ENCODE data around the gene CHRNA3. TPM values are rescaled to one million over a fixed set of nuclear protein-coding genes. Genes with fewer than 3 reads are reported as not detected.
"Not testable (repeated sequence)": the region's sequence is repeated elsewhere in the genome, so short reads cannot be mapped to it uniquely, and the experiment has no call there.

CHRNA3 gene
- total and polyA plus RNA-seq, 2 donors (not counting 1 experiment from before 2014, with no cell fraction given), result not detected

- ChIA-PET CTCF (no interaction called here), POLR2A (no interaction called here)
- TF ChIP-seq EZH2 (IDR thresholded peaks at IDR 0.05; ENCODE audit: borderline replicate concordance, insufficient read depth, low read depth, low read length, poor library complexity, severe bottlenecking) (no peak), CTCF (IDR thresholded peaks at IDR 0.05) (no peak)
- H3K27ac ChIP-seq (ENCODE audit: low read length in 2 of 2), result no peak overlapping the region
- H3K9me3 Mint-ChIP-seq (ENCODE audit: insufficient read depth), result no peaks in the 10 kb centered on the region
- no peaks in the 10 kb centered on the region for H3K9me3 ChIP-seq (ENCODE audit: control extremely low read depth in 1 of 3, control insufficient read depth in 2 of 3, insufficient read depth in 1 of 3, low read length in 2 of 3)
- H3K27me3 ChIP-seq (replicated peaks in 1 of 4; ENCODE audit: control extremely low read depth in 1 of 4, control insufficient read depth in 3 of 4, insufficient read depth in 4 of 4, low read length in 3 of 4), result peaks cover 0 to 15% (median 2%) of the 10 kb centered on the region in 4 experiments
- H3K4me2 ChIP-seq (replicated peaks; ENCODE audit: low read depth, low read length, poor library complexity, severe bottlenecking), result no peak overlapping the region
- 94% methylated on average over 5 of the region's 5 CpGs for WGBS (ENCODE audit: insufficient coverage)
- H3K36me3 ChIP-seq (replicated peaks in 1 of 2; ENCODE audit: control extremely low read depth in 1 of 2, control insufficient read depth in 1 of 2, extremely low read depth in 1 of 2, insufficient read depth in 2 of 2, low read length in 1 of 2), result no peaks in the 10 kb centered on the region
- H4K20me1 ChIP-seq (ENCODE audit: control insufficient read depth, insufficient read depth, low read length, poor library complexity, severe bottlenecking), result no peaks in the 10 kb centered on the region
- no peak overlapping the region for H3K9ac ChIP-seq (ENCODE audit: low read length)
- no peak overlapping the region for H3K4me3 Mint-ChIP-seq
- ATAC-seq (ENCODE audit: low read depth) (no peak), DNase-seq (no peak)
- H3K27me3 Mint-ChIP-seq, result peaks cover 6% of the 10 kb centered on the region
- H3K27ac Mint-ChIP-seq, result no peak overlapping the region
- H3K4me1 Mint-ChIP-seq, result peaks cover 21% of the 10 kb centered on the region
- H3K4me3 ChIP-seq (ENCODE audit: control extremely low read depth in 1 of 5, extremely low read depth in 1 of 5, insufficient read depth in 1 of 5, low read depth in 2 of 5, low read length in 4 of 5), result no peak overlapping the region
- no peak overlapping the region for H2AFZ ChIP-seq (ENCODE audit: insufficient read depth, low read depth, low read length, poor library complexity, severe bottlenecking)
- no peaks in the 10 kb centered on the region for H3K79me2 ChIP-seq (ENCODE audit: control insufficient read depth, insufficient read depth, low read length)
- intact Hi-C loops (cut with micrococcal nuclease), result loop anchor here (10.0 kb wide), 1 partner anchor 1453 kb away; no protein-coding TSS in a partner anchor
- peaks cover 14 to 17% of the 10 kb centered on the region in 2 donors for H3K4me1 ChIP-seq (ENCODE audit: control insufficient read depth in 2 of 2, insufficient read depth in 2 of 2, low read length in 2 of 2)
Observed at GRCh38 chr15:78561490-78561889, 59.3 kb downstream of the CHRNA3 start.

- WGBS (ENCODE audit: insufficient coverage), result 94% methylated on average over 3 of the region's 10 CpGs
- H2AFZ ChIP-seq (ENCODE audit: insufficient read depth, low read depth, low read length, poor library complexity, severe bottlenecking), result not testable (repeated sequence)
- CTCF ChIA-PET, result interaction anchor here (0.6 kb wide), 1 partner anchor 1689 kb away, joined by 3 read pairs; no protein-coding TSS in a partner anchor
Observed at GRCh38 chr15:78560201-78560600, 60.6 kb downstream of the CHRNA3 start.

More at GRCh38 chr15:78560201-78560600, 60.6 kb downstream of the CHRNA3 start:
- H4K20me1 ChIP-seq (ENCODE audit: control insufficient read depth, insufficient read depth, low read length, poor library complexity, severe bottlenecking); POLR2A ChIA-PET; H3K27ac Mint-ChIP-seq; DNase-seq; H3K79me2 ChIP-seq (ENCODE audit: control insufficient read depth, insufficient read depth, low read length); H3K4me2 ChIP-seq (replicated peaks; ENCODE audit: low read depth, low read length, poor library complexity, severe bottlenecking); H3K4me3 Mint-ChIP-seq; ATAC-seq (ENCODE audit: low read depth); H3K27me3 Mint-ChIP-seq; H3K36me3 ChIP-seq (replicated peaks in 1 of 2; ENCODE audit: control extremely low read depth in 1 of 2, control insufficient read depth in 1 of 2, extremely low read depth in 1 of 2, insufficient read depth in 2 of 2, low read length in 1 of 2); H3K4me3 ChIP-seq (ENCODE audit: control extremely low read depth in 1 of 5, extremely low read depth in 1 of 5, insufficient read depth in 1 of 5, low read depth in 2 of 5, low read length in 4 of 5); H3K4me1 ChIP-seq (ENCODE audit: control insufficient read depth in 2 of 2, insufficient read depth in 2 of 2, low read length in 2 of 2); H3K9me3 ChIP-seq (ENCODE audit: control extremely low read depth in 1 of 3, control insufficient read depth in 2 of 3, insufficient read depth in 1 of 3, low read length in 2 of 3); H3K9ac ChIP-seq (ENCODE audit: low read length); H3K9me3 Mint-ChIP-seq (ENCODE audit: insufficient read depth); H3K27ac ChIP-seq (ENCODE audit: low read length in 2 of 2); H3K27me3 ChIP-seq (replicated peaks in 1 of 4; ENCODE audit: control extremely low read depth in 1 of 4, control insufficient read depth in 3 of 4, insufficient read depth in 4 of 4, low read length in 3 of 4): not testable (repeated sequence)
- intact Hi-C loops (cut with micrococcal nuclease), result loop anchor here (10.0 kb wide), 1 partner anchor 1455 kb away; no protein-coding TSS in a partner anchor
- H3K4me1 Mint-ChIP-seq, result peaks cover 11% of the 10 kb centered on the region
